C4-2B (cell line): ENCODE measurements around the gene TRMT112.

Source experiments
- ZFX ChIP-seq: fragments of 450-650 bp; IDR thresholded peaks from 2 replicates; pipeline ENCODE4 v1.6.1; 2017
- TF ChIP-seq, protein P1 (sequence below): fragments of 450-650 bp; conservative IDR thresholded peaks from 2 replicates; pipeline ENCODE4 v1.5.1; 2017; ENCODE audit warnings: mild to moderate bottlenecking

DNA sequence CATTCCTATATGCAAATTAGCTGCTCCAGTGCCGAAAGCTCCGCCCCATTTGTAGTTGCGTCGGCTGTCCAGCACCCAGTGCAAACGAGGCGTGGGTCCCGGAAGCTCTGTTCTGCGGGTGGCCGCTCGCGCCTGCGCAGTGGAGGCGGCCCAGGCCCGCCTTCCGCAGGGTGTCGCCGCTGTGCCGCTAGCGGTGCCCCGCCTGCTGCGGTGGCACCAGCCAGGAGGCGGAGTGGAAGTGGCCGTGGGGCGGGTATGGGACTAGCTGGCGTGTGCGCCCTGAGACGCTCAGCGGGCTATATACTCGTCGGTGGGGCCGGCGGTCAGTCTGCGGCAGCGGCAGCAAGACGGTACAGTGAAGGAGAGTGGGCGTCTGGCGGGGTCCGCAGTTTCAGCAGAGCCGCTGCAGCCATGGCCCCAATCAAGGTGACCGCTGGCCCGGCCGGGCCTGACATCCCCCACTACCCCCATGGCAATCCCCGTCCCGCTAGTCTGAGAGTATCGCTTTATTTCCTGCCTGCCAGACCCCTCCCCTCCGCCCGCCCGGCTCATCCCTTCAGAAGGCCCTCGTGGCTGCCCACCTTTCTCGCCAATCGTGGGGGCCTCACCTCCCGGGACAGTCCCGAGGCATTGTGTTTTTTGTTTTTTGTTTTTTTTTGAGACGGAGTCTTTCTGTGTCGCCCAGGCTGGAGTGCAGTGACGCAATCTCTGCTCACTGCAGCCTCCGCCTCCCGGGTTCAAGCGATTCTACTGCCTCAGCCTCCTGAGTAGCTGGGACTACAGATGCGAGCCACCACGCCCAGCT is 804 bp upstream of the TRMT112 start, which contains the start of gene PRDX5:
- TF ChIP-seq, protein P1, sequence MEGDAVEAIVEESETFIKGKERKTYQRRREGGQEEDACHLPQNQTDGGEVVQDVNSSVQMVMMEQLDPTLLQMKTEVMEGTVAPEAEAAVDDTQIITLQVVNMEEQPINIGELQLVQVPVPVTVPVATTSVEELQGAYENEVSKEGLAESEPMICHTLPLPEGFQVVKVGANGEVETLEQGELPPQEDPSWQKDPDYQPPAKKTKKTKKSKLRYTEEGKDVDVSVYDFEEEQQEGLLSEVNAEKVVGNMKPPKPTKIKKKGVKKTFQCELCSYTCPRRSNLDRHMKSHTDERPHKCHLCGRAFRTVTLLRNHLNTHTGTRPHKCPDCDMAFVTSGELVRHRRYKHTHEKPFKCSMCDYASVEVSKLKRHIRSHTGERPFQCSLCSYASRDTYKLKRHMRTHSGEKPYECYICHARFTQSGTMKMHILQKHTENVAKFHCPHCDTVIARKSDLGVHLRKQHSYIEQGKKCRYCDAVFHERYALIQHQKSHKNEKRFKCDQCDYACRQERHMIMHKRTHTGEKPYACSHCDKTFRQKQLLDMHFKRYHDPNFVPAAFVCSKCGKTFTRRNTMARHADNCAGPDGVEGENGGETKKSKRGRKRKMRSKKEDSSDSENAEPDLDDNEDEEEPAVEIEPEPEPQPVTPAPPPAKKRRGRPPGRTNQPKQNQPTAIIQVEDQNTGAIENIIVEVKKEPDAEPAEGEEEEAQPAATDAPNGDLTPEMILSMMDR: no peak
- no peak for TF ChIP-seq ZFX
